Measurements from ENCODE around the gene LIMCH1.

GRCh38 chr4:41512596-41512995 lies 25.4 kb upstream of the LIMCH1 start:
- TF ChIP-seq, protein P1, sequence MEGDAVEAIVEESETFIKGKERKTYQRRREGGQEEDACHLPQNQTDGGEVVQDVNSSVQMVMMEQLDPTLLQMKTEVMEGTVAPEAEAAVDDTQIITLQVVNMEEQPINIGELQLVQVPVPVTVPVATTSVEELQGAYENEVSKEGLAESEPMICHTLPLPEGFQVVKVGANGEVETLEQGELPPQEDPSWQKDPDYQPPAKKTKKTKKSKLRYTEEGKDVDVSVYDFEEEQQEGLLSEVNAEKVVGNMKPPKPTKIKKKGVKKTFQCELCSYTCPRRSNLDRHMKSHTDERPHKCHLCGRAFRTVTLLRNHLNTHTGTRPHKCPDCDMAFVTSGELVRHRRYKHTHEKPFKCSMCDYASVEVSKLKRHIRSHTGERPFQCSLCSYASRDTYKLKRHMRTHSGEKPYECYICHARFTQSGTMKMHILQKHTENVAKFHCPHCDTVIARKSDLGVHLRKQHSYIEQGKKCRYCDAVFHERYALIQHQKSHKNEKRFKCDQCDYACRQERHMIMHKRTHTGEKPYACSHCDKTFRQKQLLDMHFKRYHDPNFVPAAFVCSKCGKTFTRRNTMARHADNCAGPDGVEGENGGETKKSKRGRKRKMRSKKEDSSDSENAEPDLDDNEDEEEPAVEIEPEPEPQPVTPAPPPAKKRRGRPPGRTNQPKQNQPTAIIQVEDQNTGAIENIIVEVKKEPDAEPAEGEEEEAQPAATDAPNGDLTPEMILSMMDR (IDR thresholded peaks at IDR 0.05 in 8 of 11, conservative IDR thresholded peaks at IDR 0.05 in 3 of 11) = no peak
- TF ChIP-seq POLR2A (IDR thresholded peaks at IDR 0.05) (no peak), POLR2AphosphoS5 (IDR thresholded peaks at IDR 0.05) (no peak)
